AG09319 (cell line): ENCODE results near the gene TUBGCP3.

Experiments used
- DNase-seq: peaks from one replicate; pipeline ENCODE4 v3.0.0-alpha.2; 2010; ENCODE audit warnings: low read depth; ENCODE audit errors: extremely low read depth
- CTCF ChIP-seq: IDR thresholded peaks from 2 replicates; pipeline ENCODE4 v1.5.1; 2011; ENCODE audit warnings: low read depth, mild to moderate bottlenecking, inconsistent platforms, low read length, moderate library complexity

The TUBGCP3 gene

DNA sequence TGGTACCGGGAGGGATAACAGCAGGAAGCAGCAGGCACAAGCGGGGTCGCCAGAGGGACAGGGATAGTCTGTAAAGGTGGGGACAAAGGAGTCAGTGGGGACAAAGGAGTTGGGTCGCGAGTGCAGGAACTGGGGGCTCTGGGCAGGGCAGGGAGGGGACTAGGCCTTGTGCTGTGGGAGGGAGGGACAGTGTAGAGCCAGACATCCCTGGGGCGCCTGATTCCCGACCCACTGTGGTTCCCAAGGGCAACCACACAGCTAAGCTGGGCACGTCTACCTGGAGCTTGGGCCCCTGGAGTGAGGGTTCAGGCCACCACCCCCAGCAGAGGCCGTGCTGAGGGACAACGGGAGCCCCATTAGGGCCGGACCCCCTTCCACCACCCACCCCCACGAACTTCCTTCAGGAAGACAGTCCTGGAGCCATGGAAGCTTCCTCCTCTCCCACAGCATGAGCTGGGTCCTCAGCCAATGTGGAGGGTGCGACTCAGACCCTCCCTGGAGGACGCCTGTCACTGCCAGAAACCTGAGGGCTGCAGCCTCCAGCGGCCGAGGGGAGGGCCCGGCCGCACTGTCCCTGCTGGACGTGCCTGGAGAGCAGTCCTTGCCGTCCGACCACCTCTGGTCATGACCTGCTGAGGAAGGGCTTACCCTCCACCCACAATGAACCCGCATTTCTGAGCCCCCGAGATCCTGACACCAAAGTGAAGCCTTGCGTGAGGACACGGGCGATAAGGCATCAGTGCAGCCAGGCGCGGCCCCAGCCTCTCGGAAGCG lies 133.9 kb downstream of the TUBGCP3 start:
- no peak for DNase-seq
- no peak for TF ChIP-seq CTCF

DNA sequence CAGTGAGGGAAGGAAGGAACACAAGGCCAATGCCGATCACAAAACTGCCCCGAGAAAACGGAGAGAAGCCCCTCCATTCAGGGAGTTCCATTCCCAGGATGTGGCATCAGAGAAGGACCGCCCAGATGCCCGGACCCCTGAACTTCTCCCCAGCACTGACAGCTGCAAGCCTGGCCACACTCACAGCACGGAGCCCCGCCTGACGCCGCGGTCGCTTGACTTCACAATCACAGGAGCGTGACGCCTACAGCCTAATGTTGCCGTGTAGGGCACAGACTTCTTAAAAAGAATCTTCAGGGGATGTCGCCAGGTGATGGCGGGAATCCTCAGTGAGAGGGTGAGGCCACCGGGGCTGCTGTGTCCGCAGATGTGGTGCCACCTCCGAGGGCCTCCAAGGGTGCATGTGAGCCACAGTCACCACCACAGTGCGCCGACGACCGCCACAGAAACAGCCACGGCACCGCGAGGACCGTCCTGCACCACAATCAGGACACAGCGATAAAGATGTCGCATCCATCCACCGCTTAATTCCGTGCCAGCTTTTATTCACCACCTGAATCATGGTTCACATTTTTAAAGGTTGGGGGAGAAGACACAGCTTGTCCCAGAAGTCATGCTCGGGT lies 134.6 kb downstream of the TUBGCP3 start:
- no peak for TF ChIP-seq CTCF
- DNase-seq: no peak

DNA sequence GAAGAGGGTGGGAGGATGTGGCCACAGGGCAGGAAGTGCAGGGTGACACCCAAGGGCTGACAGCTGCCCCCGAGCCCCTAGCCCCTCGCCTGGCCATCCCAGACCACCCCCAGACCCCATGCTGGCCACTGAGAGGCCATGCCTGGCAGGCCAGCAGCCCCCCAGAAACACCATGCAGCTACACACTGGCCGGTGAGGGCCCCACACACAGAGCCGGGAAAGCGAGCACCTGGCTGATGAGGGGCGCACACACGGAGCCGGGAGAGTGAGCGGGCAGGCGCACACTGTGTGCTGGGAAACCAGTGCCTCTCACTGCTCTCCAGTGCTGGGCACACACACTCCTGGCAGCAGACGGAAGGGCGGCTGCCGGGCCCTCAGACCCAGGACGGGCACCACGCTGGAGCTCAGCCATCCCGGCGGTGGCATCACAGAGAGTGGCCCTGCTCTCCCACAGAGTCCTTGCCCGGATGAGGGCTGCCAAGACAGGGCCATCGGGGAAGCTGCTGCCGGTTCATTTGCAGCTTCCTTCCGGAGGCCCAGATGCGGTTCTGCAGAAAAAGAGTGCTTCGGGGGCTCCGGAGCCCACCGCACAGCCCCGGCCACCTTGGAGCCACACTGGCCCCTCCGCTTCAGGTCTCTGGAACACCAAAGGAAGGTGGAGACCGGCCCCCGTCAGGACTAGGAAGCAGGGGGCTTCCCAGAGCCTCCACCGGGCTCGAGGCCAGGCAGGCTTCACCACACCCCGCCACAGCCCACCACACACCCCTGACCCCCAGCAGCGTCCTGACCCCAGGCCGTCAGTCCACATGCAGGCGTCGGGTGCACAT lies 135.4 kb downstream of the TUBGCP3 start:
- TF ChIP-seq CTCF: no peak
- no peak for DNase-seq

DNA sequence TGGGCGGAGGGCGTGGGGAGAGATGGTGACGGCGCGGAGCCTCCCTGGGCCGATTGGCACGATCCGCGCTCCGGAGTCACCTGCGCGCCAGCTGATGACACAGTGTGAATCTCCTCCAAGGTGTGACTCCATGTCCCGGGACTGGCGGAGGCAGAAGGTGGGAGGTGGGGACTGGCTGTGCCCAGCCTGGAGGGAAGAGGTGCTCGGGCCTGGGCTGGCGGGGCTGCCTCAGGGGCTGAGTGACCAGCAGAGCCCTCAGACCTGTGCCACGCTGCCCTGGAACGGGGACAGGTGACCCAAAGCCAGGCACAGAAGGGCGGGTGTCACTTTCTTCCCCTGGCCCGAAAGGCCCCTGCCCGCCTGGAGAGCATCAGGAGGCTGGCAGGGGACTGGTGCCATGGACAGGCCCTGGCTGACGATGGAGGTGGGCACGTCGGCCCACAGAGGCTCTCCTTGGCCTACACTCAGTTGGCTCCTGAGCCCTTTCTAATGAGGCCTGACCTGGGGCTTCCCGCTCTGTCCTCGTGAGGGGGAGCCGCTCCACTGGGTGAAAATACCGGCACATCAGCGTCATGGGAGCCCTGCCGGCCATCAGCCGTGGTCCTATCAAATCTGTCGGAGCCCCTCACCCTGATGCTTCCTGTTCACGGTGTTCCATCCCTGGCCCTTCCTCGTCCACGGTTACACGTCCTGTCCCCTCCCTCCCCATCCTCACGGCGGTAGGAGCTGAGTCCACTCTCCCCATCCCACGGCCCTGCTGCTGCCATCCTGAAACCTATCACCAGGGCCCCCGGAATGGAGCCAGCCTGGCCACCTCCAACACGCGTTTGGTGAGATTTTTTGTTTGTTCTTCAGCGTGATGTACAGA lies 136.2 kb downstream of the TUBGCP3 start:
- TF ChIP-seq CTCF: no peak
- no peak for DNase-seq

DNA sequence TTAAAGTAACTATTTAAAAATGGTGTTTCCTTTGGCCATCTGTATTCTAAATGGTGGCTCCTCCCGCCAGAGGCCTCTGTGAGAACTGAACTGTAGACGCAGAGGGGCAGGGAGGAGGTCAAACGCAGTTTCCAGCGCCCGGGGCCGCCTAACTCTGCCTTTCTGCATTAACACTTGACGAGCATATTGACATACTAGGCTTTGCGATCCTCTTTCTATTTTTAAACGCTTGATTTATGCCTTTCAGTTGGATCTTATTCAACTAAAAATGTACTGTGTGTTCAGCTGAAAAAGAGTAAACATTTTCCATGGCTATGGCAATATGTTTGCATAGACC lies 137.1 kb downstream of the TUBGCP3 start:
- no peak for DNase-seq
- TF ChIP-seq CTCF: no peak

- TF ChIP-seq CTCF: no peak
- DNase-seq: no peak
These were observed 137.6 kb downstream of the TUBGCP3 start for GRCh38 chr13:112450118-112450903.
